ENCODE measurements around the gene ANGPTL8.

The ANGPTL8 gene

DNA sequence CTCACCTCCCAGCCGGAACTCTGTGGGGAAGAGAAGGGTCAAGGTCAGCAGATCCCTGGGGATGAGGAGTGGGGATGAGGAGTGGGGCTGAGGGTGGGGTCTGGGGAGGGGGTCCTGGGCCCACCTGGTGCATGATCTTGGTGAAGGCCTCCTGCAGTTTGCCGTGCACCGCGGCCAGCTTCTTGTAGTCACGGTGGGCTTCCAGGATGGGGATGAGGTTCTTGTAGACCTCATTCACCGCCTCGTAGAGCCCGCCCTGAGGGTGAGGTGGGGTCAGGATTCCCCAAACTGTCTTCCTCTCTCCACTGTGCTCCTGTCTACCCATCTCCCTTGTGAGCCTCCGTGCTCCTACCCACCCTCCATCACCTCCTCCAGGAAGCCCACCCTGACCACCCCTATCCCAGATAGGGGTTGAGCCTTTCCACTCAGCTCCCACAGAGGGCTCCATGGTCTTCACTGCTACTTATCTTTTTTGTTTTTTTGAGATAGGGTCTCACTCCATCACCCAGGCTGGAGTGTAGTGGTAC, 35.3 kb upstream of the ANGPTL8 start:
- DNase-seq: no peak

DNA sequence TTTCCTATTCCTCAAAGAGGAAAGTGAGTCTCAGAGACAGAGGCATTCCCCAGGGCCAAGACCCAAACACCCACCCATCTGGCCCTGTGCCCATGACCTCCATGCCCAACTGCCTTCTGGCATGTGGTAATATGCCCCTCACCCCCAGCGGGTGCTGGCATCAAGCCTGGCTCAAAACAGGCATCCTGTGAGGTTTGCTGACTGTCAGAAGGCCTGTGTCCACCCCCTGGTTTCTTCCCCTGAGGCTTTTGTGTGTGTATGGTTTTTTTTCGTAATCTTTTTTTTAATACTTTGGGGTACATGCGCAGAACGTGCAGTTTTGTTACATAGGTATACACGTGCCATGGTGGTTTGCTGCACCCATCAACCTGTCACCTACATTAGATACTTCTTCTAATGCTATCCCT, 34.5 kb upstream of the ANGPTL8 start:
- no peak for DNase-seq

- no peak for DNase-seq
These were observed 33.4 kb upstream of the ANGPTL8 start for GRCh38 chr19:11205939-11206570.

GRCh38 chr19:11208561-11209471, 30.6 kb upstream of the ANGPTL8 start:
- DNase-seq: no peak

DNA sequence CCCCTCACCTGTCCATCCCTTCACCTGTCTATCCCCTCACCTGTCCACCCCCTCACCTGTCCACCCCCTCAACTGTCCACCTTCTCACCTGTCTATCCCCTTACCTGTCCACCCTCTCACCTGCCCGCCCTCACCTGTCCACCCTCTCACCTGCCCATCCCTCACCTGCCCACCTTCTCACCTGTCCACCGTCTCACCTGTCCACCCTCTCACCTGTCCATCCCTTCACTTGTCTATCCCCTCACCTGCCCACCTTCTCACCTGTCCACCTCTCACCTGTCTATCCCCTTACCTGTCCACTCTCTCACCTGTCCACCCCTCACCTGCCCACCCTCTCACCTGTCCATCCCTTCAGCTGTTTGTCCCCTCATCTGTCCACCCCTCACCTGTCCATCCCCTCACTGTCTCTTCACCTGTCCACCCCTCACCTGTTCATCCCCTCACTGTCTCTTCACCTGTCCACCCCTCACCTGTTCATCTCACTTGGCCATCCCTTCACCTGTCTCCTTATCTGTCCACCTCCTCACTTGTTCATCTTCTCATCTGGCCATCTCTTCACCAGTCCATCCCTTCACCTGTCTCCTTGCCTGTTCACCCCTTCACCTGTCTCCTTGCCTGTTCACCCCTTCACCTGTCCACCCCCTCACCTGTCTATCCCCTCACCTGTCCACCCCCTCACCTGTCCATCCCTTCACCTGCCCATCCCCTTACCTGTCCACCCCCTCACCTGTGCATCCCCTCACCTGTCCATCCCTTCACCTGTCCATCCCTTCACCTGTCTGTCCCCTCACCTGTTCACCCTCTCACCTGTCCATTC, 29.4 kb upstream of the ANGPTL8 start:
- no peak for DNase-seq

DNA sequence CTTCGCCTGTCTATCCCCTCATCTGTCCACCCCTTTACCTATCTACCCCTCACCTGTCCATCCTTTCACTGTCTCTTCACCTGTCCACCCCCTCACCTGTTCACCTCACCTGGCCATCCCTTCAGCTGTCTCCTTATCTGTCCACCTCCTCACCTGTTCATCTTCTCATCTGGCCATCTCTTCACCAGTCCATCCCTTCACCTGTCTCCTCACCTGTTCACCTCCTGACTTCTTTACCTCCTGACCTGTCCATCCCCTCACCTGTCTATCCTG, 28.8 kb upstream of the ANGPTL8 start:
- no peak for DNase-seq

GRCh38 chr19:11214387-11214786, 25.0 kb upstream of the ANGPTL8 start:
- DNase-seq: no peak

- no peak for DNase-seq
These were observed 18.3 kb upstream of the ANGPTL8 start for GRCh38 chr19:11221082-11221598.

DNA sequence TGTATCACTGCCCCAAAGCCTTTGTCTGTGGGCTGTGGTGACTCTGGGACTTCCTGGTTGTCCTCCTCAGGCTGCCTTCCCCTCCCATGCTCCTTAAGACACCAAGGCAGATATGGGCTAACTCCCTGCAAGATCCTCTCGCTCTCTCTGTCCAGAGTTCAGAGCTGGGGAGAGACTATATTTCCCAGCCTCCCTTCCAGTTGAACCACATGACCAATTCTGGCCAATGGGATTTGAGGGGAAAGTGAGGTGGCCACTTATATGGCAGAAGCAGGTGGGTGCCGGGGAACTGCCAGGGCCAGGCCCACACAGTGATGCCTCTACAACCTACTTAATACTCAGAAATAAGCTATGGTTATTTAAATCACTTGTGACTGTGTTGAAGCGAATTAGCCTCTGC, 16.2 kb upstream of the ANGPTL8 start:
- no peak for DNase-seq

- DNase-seq: no peak
These were observed 15.0 kb upstream of the ANGPTL8 start for GRCh38 chr19:11224429-11224828.

DNA sequence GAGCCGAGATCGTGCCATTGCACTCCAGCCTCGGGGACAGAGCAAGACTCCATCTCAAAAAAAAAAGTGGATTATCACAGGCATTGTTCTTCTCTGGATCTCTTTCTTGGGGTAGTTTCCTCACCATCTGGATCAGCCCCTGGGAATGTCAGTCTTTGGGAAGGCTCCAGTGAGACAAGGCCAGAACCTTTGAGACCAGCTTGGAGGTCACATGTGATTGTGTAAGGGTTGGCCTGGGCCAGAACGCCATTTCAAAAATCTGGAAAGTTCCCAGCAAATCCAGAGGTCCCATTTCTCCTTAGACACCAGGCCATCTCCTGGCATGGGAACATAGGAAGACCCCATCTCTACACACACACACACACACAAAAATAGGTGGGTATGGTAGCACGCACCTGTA, 14.2 kb upstream of the ANGPTL8 start:
- DNase-seq: no peak

DNA sequence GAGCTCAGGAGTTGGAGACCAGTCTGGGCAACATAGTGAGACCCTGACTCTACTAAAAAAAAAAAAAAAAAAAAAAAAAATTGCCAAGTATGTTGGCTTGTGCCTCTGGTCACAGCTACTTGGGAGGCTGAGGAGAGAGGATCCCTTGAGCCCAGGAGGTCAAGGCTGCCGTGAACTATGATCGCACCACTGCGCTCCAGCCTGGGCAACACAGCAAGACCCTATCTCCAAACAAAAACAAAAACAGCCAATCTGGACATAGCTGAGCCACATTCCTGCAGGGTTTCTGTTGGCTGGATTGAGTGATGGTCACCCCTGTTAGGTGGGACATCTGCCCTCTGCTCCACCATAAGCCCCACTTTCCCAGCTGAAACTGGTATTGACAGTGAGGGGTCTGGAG, 13.6 kb upstream of the ANGPTL8 start:
- DNase-seq: no peak

DNA sequence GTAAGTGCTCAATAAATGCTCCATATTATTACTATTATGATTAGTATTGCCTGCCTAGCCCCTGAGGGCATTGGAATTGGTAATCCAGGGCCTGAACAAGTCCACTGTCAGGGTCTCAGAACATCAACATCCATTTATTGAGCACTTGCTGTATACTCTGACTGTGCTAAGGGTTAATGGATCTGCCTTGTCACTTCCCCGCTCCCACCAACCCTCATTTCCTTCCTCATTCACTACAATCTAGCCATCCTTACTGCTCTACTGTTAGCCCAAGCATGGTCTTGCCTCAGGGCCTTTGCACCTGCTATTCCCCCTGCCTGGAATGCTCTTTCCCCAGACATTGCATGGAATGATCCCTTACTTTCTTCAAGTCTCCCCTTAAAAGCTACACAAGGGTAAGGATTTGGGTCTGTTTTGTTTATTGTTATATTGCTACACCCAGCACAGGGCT, 12.7 kb upstream of the ANGPTL8 start:
- no peak for DNase-seq

- no peak for DNase-seq
These were observed 12.1 kb upstream of the ANGPTL8 start for GRCh38 chr19:11227195-11227886.

DNA sequence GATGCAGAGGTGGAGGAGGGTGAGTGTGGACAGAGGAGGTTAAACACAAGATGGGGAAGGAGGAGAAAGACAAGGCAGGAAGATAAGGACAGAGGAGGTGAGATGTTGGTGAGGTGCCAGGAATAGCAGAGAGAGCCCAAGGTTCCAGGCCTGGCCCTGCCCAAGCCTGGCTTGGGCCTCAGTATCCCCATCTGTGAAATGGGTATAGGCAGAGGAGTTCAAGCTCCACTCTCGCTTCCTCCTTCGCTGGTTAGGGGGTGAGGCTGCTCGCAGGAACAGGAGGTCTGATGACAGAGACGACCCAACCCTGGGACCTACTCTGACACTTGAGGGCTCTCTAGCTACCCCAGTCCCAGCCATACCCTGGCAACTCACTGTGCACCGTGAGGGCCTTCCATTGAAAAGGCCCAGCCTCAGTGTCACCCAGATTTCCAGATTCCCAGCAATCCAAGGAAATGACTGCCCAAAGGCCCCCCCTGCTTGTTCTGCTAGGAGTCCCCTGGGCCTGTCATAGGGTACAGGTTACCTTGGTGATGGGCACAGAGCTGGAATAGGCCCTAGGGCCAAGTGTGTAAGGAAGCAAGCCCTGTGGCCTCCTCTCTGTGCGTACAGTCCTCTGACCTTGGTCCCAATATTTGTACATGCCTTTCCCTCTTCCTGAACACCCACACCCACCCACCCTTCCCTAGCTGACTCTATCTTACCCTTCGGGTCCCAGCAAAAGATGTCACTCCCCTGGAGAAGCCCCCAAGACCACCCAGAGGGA, 8.6 kb upstream of the ANGPTL8 start:
- DNase-seq: no peak

DNA sequence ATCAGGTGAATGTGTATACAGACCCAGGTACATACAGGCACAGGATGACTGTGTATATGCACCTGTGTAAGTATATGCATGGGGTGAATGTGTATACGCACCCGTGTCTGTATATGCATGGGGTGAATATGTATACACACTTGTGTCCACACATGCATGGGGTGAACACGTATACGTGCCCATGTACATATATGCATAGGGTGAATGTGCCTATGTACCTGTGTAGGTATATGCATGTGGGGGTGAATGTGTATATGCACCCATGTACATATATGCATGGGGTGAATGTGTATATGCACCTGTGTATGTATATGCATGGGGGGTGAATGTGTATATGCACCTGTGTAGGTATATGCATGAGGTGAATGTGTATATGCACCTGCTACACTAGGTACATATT, 6.9 kb upstream of the ANGPTL8 start:
- DNase-seq: no peak

GRCh38 chr19:11233073-11233472, 6.3 kb upstream of the ANGPTL8 start:
- no peak for DNase-seq

DNA sequence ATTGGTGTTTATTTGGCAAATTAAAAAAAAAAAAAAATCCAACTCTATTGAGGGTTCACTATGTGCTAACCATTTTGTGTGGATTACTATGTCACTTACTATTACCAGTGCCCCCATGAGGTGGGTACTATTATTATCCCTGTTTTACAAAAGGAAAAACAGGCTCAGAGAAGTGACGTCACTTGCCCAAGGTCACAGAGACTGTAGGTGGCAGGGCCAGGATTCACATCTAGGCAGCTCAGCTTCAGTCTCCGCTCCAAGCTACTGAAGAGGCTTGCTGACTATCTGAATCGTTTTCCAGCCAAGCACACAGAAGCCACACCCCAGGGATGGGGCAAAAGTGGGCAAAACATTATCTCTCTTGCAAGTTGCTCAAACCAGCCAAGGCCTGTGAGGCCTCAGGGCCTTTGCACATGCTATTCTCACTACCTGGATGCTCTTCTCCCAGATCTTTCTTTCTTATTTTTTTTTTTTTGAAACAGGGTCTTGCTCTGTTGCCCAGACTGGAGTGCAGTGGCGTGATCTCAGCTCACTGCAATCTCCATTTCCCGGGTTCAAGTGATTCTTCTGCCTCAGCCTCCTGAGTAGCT, 4.8 kb upstream of the ANGPTL8 start:
- no peak for DNase-seq

DNA sequence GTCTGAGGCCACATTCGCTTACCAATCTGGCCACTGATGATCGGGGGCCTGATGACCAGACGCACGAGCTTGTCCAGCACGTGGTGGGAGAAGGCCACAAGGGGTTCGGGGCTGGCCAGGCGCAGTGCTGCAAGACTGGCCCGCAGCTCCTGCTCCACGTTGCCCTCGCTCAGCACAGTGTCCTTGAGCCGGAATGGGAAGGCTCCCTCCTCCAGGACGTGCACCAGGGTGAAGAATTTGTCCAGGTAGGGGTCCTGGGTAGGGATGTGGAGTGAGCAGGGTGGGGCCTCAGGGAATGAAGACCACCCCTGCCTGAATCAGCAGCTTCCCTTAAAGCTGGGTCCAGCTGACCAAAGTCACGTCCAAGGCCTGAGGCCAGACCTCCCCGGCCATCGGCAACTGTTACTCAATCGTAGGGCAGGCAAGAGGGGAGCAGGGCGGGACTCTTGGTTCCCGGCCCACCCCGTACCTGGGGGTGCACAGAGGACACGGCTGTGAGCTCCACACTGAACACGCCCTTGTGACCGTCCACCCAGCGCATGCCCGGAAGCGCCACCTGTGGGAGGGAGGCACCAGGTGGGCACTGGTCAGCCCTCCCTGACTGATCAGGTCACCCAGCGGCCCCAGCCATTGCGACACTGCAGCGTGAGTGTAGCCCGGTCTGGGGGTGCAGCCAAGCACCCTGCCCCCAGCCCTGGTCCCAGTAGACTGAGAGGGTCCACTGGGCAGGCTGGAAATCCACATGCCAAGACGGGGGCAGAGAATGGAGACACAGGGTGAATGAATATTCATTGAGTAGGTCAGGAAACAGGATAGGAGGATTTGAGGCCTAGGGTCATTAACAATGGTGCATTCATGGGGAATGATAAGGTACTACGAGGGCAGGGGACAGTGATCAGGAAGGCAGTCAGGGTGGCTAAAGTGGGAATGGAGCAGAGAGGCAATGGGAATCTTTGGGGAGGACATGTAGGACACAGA, 2.8 kb upstream of the ANGPTL8 start:
- DNase-seq: no peak

- DNase-seq: no peak
These were observed 2.1 kb upstream of the ANGPTL8 start for GRCh38 chr19:11237321-11237720.
